Stimulated activated CD4-positive, alpha-beta T cell treated with anti-CD3 and anti-CD28 coated beads, Interleukin-1b, Interleukin-23, amount 100 ng/mL, for 1 hour (primary cell): Measurements from ENCODE around the gene PPM1E.
"Not testable (repeated sequence)": the region's sequence is repeated elsewhere in the genome, so short reads cannot be mapped to it uniquely, and the experiment has no call there.

ENCODE experiments used
- DNase-seq, 2 donors: peaks; one replicate each; pipeline ENCODE4 v3.0.0-alpha.2; 2020; ENCODE audit warnings: low read depth in 2 of 2

Gene PPM1E

DNA sequence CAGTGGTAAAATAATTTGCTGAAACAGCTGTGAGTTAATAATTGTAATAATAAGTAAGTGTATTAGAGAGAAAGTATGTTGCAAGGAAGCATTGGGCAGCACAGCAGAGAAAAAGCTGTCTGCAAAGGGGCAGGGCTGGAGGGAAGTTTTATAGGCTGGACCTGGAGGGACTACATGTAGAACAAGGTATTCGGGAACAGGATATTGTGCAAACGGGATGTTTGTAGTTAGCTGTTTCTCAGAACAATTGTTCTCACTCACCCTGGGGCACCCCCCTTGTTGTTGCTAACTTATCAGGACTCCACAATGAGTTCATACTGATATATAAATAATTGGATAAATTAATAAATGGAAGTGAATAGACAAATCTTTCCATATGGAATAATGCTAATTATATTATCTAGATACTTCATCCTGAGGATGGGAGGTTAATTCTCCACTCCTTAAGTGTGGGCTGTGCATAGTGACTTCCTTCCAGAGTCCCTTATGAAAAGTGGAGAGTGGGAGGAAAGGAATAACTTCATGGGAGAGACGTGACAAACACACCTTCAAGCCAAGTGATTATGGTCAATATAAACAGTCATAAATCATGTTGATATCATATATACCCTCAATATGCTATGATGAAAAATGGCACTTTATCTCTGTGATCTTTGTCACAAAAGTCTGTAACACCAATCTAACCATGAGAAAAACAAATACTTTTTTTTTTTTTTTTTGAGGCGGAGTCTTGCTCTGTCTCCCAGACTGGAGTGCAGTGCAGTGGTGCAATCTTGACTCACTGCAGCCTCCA, 85.4 kb downstream of the PPM1E start:
- no peak for DNase-seq

- DNase-seq = not testable (repeated sequence)
Observed at GRCh38 chr17:58846413-58846812, 90.8 kb downstream of the PPM1E start.

GRCh38 chr17:58850106-58850505, 94.5 kb downstream of the PPM1E start:
- not testable (repeated sequence) for DNase-seq

DNA sequence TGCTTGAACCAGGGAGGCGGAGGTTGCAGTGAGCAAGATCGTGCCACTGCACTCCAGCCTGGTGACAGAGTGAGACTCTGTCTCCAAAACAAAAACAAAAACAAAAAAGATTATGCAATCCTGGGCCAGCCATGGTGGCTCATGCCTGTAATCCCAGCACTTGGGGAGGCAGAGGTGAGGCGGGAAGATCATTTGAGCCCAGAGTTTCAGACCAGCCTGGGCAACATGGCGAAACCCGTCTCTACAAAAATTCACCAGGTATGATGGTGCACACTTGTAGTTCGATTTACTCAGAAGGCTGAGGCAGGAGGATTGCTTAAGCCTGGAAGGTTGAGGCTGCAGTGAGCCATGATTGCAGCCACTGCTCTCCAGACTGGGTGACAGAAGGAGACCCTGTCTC, 109.6 kb downstream of the PPM1E start:
- DNase-seq = no peak

DNA sequence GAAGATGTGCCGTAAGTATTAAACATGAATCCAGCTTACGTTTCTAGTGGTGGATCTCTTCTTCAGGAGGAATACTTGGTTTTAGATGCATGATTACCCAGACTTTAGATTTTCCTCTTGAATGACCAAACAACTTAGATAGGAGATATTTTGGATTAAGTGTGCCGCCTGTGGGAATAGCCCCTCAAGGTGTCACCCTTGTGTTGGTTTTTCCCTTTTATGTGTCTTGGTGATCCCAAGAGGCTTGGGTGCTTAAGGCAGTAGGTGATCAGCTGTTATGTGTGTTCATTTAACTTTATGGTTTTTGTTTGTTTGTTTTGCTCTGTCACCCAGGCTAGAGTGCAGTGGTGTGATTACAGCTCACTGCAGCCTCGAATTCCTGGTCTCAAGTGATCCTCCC, 115.1 kb downstream of the PPM1E start:
- no peak for DNase-seq

GRCh38 chr17:58873926-58874325, 118.3 kb downstream of the PPM1E start:
- no peak for DNase-seq

DNA sequence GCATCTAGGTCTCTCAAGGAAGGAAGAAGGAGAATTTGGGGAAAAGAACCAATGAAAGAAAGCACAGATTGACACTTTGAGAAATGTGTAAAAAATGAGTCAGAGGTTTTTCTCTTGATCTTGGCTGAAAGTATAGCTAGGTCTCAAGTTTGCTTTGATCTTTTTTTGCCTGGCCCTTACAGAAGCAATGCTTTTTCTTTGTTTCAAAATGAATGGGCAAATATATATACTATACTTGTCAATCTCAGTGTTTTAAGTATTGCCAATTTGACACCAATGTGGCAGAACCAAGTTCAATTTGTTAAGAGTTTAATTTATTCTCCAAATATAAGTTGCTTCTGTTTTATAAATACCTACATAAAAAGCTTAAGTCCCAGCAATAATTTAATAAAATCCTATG, 119.6 kb downstream of the PPM1E start:
- DNase-seq = no peak

DNA sequence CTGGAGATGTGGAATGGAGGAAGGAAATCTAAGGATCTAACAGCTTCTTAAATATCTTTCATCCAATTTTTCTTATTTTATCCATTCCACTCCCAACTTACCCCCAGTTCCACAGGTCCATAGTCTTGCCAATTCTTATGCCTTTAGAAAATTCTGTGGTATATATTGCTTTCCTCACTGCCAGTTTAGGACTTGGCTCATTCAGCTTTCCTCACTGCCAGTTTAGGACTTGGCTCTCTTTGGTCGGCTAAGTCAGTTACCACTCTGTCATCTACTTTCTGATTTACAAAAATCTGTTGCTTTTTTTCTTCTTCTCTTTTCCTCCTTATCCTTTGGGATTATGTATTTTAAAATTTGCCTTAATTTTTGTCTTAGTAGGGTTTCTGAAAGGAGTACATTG, 128.5 kb downstream of the PPM1E start:
- DNase-seq = no peak

DNA sequence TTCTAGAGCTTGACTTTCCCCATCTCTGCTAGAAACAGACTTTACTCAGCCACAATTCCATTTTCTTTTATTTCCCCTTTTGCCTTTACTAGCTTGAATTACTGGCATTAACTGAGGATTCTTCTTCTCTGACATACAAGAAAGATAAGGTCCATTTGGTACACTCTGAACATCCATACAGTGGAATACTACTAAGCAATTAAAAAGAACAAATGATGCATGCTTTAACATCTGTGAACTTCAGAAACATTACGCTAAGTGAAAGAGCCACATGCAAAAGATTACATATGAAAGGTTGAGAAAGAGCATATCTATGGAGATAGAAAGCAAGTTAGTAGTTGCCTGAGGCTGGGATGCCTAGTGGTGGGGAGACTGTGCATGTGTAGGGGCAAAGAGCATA, 130.9 kb downstream of the PPM1E start:
- no peak for DNase-seq

- no peak for DNase-seq
Observed at GRCh38 chr17:58889928-58890327, 134.3 kb downstream of the PPM1E start.

- DNase-seq = no peak
Observed at GRCh38 chr17:58899191-58899590, 143.5 kb downstream of the PPM1E start.

DNA sequence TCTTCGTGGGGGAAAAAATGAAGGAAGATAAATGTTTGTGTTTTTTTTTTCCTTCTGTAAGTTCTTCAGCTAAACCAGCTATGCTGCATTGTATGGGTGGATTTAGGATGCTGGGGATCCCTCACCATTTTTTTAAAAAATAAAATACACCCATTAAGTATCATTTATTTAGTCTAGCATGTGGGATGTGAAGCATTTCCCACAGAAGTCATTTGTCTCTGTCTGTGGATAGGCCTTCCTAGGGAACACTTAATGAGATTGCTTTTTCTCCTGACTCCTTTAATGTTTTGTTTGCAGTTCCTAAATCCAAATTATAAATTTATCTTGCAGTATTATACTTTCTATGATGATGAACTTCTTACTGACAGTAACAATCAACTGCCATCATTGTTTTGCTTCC, 146.7 kb downstream of the PPM1E start:
- DNase-seq = no peak

GRCh38 chr17:58911741-58912343, 156.2 kb downstream of the PPM1E start:
- no peak for DNase-seq

DNA sequence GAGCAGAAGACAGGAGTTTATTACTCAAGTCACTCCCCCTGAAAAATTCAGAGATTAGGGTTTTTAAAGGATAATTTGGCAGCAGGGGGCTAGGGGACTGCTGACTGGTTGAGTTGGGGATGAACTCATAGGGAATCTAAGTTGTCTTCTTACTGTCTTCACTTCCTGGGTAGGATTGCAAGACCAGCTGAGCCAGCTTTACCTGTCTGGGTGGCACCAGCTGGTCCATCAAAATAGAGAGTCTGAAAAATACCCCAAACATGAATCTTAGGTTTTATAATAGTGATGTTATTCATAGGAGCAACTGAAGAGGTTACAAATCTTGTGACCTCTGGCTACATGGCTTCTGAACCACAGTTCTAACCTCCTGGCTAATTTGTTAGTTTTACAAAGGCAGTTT, 157.9 kb downstream of the PPM1E start:
- DNase-seq = no peak

- DNase-seq = no peak
Observed at GRCh38 chr17:58913971-58914769, 158.5 kb downstream of the PPM1E start.

DNA sequence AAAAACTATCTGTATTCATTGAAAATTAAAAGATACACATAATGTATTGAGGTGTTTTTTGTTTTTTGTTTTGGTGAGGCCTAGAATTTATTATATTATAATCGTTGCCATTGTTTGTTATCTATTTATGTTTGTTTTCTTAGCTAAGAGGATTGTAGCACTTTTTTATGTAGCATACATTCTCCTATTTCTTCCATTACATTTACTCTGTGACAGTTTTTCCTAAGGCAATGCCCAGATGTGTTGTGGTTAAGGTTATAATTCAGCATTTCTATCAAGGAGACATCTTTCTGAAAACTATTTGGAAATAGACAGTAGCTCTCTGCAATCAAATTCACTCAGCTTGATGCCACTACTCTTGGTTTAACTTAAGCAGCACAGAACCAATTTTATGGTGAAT, 161.6 kb downstream of the PPM1E start:
- no peak for DNase-seq

GRCh38 chr17:58918072-58918471, 162.4 kb downstream of the PPM1E start:
- no peak for DNase-seq

DNA sequence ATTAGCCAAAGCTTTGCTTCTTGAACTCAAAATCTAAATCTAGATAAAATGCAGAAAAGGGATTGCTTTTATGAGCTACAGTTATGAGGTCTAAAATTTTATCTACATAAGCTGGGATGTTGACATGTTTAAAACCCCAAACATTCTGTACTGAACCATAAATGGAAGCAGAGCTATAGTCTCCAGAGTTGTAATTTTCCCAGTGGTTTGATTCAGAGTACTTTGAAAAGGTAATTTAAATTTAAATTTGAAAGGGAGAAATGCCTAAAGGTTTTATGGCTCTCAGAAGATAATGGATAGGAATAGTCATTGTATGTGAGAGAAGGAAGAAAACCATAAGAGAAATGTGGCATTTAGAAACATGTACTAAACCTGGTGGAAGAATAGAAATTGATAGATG, 163.2 kb downstream of the PPM1E start:
- DNase-seq = no peak

GRCh38 chr17:58920773-58921172, 165.1 kb downstream of the PPM1E start:
- DNase-seq = no peak

- DNase-seq = no peak
Observed at GRCh38 chr17:58932956-58933355, 177.3 kb downstream of the PPM1E start.

DNA sequence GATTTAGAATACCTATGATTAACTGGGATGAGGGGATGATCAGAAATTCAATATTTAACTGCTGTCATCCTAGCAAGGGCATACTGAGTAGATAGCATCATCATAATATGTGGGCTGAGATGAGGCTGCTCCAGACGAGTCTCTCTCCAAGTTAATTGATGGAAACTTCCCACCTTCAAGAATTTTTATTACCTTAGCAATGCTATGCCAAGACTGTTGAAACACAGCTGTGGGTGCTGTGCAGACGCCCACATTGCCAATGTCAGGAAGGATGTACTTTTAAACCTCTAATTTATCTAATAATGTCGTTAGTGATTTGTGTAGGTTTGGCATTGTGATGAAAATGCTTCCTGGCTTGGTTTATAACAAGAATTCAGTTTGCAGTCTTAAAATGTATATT, 180.6 kb downstream of the PPM1E start:
- no peak for DNase-seq

DNA sequence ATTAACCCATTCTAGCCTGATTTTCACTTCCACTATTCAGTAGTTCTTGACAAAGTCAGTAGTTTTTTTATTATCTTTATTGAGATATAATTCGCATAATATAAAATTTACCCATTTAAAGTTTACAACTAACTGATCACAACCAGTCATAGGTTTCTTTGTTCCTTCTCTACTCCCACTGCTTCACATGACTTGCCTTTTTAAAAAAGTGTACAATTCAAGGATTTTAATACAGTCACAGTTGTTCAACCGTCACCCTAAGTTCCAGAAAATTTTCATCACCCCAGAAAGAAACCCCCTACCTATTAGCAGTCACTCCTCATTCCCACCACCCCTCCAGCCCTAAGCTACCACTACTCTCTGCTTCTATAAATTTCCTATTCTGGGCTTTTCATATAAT, 188.5 kb downstream of the PPM1E start:
- DNase-seq = no peak

DNA sequence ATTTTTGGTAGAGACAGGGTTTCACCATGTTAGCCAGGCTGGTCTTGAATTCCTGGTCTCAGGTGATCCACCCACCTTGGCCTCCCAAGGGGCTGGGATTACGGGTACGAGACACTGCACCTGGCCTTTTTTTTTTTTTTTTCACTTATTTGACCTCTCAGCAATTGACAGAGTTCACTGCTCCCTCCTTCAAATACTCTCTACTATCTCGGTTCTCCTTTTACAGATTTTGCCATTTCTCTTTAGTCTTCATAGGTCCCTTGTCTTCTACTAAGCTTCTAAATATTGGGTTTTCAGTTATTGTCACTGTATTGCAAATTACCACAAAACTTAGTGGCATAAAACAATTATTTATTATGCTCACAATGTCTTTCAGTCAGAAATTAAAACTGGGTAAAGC, 191.8 kb downstream of the PPM1E start:
- DNase-seq = no peak
